Measurements from ENCODE around the gene CDC20. TPM values are rescaled to one million over a fixed set of nuclear protein-coding genes. Genes with fewer than 3 reads are reported as not detected.

CDC20 gene
- total RNA-seq, 1 experiment from 2014 or later: 296 TPM

- intact Hi-C loops (cut with micrococcal nuclease; ENCODE audit: unreplicated experiment): no loop called here
- H3K27ac ChIP-seq (ENCODE audit: low read depth, low read length, poor library complexity, severe bottlenecking): no peak overlapping the region
- CTCF ChIA-PET: no interaction called here
Measured at GRCh38 chr1:43366179-43366578, 7.4 kb downstream of the CDC20 start.

DNA sequence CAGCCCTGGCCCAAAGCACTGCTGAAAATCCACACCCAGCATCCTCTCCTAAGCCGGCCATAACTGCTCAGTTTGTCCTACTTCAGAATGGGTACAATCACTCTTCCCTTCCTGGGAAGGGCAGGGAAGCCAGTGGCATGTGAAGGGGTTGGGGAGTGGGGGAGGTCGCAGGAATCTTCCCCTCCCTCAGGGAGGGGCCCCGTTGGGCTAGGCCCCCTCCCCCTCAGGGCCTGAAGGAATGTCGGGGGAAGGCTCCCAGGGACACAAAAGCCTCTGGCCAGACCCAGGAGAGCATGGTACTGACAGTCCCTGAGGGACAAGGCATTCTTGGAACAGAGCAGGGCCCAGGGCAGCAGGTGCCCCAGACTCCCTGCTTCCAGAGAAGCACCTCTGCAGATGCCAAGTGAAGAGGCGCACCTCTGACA is 7.8 kb downstream of the CDC20 start:
- H3K4me1 ChIP-seq (ENCODE audit: insufficient read depth, low read length, poor library complexity, severe bottlenecking): peaks cover 8% of the 10 kb centered on the region
- no peak for TF ChIP-seq EZH2 (IDR thresholded peaks at IDR 0.05; ENCODE audit: borderline replicate concordance, low read depth, low read length, poor library complexity, severe bottlenecking)
- no peak for TF ChIP-seq CTCF (conservative IDR thresholded peaks at IDR 0.05; ENCODE audit: low read depth, low read length)
- peak overlapping the region; percentile 89 for H3K27ac ChIP-seq (ENCODE audit: low read depth, low read length, poor library complexity, severe bottlenecking)
- no peaks in the 10 kb centered on the region for H3K27me3 ChIP-seq (replicated peaks; ENCODE audit: insufficient read depth, low read depth, low read length, poor library complexity)
- ChIA-PET POLR2A (ENCODE audit: low non-redundant PET) (no interaction called here), CTCF (no interaction called here)
- no peaks in the 10 kb centered on the region for H3K9me3 ChIP-seq (ENCODE audit: low read depth, low read length, poor library complexity, severe bottlenecking)
- DNase-seq (ENCODE audit: low spot score): no peak
- intact Hi-C loops (cut with micrococcal nuclease; ENCODE audit: unreplicated experiment): no loop called here
- H3K4me3 ChIP-seq (ENCODE audit: low read depth, low read length, poor library complexity, severe bottlenecking): peak overlapping the region; percentile 70
- peaks cover 34% of the 10 kb centered on the region for H3K36me3 ChIP-seq (ENCODE audit: insufficient read depth, low read length, poor library complexity, severe bottlenecking)
- BruUV-seq (replicated peaks): no TSS peak

More at GRCh38 chr1:43366179-43366578, 7.4 kb downstream of the CDC20 start:
- Histone ChIP-seq H3K4me3 (ENCODE audit: low read depth, low read length, poor library complexity, severe bottlenecking) (no peak overlapping the region), H3K27me3 (replicated peaks; ENCODE audit: insufficient read depth, low read depth, low read length, poor library complexity) (no peaks in the 10 kb centered on the region), H3K4me1 (ENCODE audit: insufficient read depth, low read length, poor library complexity, severe bottlenecking) (peaks cover 12% of the 10 kb centered on the region), H3K36me3 (ENCODE audit: insufficient read depth, low read length, poor library complexity, severe bottlenecking) (peaks cover 38% of the 10 kb centered on the region), H3K9me3 (ENCODE audit: low read depth, low read length, poor library complexity, severe bottlenecking) (no peaks in the 10 kb centered on the region)
- POLR2A ChIA-PET (ENCODE audit: low non-redundant PET): no interaction called here
- no peak for TF ChIP-seq CTCF (conservative IDR thresholded peaks at IDR 0.05; ENCODE audit: low read depth, low read length)
- TF ChIP-seq EZH2 (IDR thresholded peaks at IDR 0.05; ENCODE audit: borderline replicate concordance, low read depth, low read length, poor library complexity, severe bottlenecking): no peak
- no TSS peak for BruUV-seq (replicated peaks)
- DNase-seq (ENCODE audit: low spot score): no peak

DNA sequence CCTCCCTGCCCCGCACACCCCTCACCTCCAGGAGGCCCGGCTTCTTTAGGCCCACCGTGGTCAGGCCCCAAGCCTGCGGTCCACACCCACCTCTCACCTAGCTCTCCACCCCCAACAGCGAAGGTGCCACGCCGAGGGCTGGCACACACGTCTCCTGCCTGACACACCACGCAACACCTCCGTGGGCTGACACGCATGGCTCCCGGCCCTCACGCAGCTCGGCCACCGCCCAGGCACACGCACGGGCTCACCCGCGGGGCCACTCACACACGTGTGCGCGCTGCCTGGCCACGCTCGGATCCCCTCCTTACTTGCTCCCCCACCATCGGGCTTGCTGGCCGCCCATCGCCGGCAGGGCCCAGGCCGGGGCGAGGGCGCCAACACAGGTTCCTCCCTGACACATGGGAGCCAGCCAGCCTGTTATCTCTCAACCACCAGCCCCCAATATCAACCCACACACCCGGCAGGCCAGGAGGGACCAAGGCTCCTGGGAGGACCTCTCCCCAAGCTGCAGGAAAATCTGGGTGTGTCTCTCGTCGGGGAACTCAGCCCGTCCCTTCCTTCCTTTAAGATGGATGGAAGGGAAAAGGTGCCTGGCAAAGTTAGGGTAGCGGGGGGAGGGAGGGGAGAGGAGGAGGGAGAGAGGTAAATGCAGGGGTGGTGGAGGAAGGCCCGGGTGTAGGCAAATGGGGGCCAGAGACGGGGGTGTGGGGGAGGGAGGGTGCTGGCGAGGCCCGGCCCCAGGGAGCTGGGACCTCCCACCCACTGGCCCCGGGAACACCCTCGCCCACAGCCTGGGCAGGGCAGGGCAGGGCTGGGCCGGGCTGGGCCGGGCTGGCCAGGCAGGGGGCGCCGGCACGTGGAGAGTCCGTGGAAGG is 8.5 kb downstream of the CDC20 start:
- intact Hi-C loops (cut with micrococcal nuclease; ENCODE audit: unreplicated experiment): no loop called here
- POLR2A ChIA-PET (ENCODE audit: low non-redundant PET): no interaction called here
- TF ChIP-seq EZH2 (IDR thresholded peaks at IDR 0.05; ENCODE audit: borderline replicate concordance, low read depth, low read length, poor library complexity, severe bottlenecking) (no peak), CTCF (conservative IDR thresholded peaks at IDR 0.05; ENCODE audit: low read depth, low read length) (no peak)
- CTCF ChIA-PET: interaction anchor here (0.5 to 1.0 kb wide), 3 partner anchors 9 to 140 kb away, joined by 3 to 13 read pairs (median 4); partner anchors contain the start of gene CDC20
- no peaks in the 10 kb centered on the region for H3K27me3 ChIP-seq (replicated peaks; ENCODE audit: insufficient read depth, low read depth, low read length, poor library complexity)
- peaks cover 6% of the 10 kb centered on the region for H3K4me1 ChIP-seq (ENCODE audit: insufficient read depth, low read length, poor library complexity, severe bottlenecking)
- no peaks in the 10 kb centered on the region for H3K9me3 ChIP-seq (ENCODE audit: low read depth, low read length, poor library complexity, severe bottlenecking)
- H3K27ac ChIP-seq (ENCODE audit: low read depth, low read length, poor library complexity, severe bottlenecking): peak overlapping the region; percentile 89
- H3K4me3 ChIP-seq (ENCODE audit: low read depth, low read length, poor library complexity, severe bottlenecking): peak overlapping the region; percentile 70
- DNase-seq (ENCODE audit: low spot score): peak; percentile 35
- BruUV-seq (replicated peaks): no TSS peak
- peaks cover 27% of the 10 kb centered on the region for H3K36me3 ChIP-seq (ENCODE audit: insufficient read depth, low read length, poor library complexity, severe bottlenecking)
